IMR-90 (cell line): ENCODE data around the gene EXOC6. TPM values are rescaled to one million over a fixed set of nuclear protein-coding genes. Genes with fewer than 3 reads are reported as not detected.

Experiments
- ATAC-seq: fragments of 200-7000 bp; cut with Tn5 transposase; 2 replicates; pipeline ENCODE4 v1.9.1; 2020; ENCODE audit warnings: low read depth, mild to moderate bottlenecking, moderate library complexity
- BruUV-seq: library from RNA; stranded (reverse); fragments of 400-500 nt; replicated peaks from 2 replicates; lab custom pipeline; 2021; lab: Mats Ljungman, UMichigan
- CTCF ChIA-PET: fragments of 300-600 bp; formaldehyde crosslinking; extraction: SDS; loops from one replicate; lab custom pipeline; 2021; ENCODE audit warnings: antibody characterized with exemption; lab: Yijun Ruan, JAX
- POLR2A ChIA-PET: fragments of 300-600 bp; sonication (Branson Sonifier 250); formaldehyde crosslinking; loops from one replicate; lab custom pipeline; 2022; ENCODE audit warnings: antibody characterized with exemption; ENCODE audit not compliant: unreplicated experiment; lab: Charles Lee
- DNase-seq: peaks from one replicate; pipeline ENCODE4 v3.0.0; 2013
- H2AFZ ChIP-seq: replicated peaks from 2 replicates; pipeline ENCODE3; 2013; ENCODE audit warnings: low read length, mild to moderate bottlenecking; ENCODE audit not compliant: poor library complexity
- H2AK5ac ChIP-seq: 2 replicates; pipeline ENCODE4 v1.6.1; 2013; ENCODE audit warnings: low read depth, low read length, inconsistent platforms
- H2AK9ac ChIP-seq: replicated peaks from 2 replicates; pipeline ENCODE3; 2013; ENCODE audit warnings: mild to moderate bottlenecking, low read depth, low read length, moderate library complexity; ENCODE audit not compliant: poor library complexity
- H2BK120ac ChIP-seq: 2 replicates; pipeline ENCODE4 v1.6.1; 2013; ENCODE audit warnings: low read depth, low read length, inconsistent platforms
- H2BK15ac ChIP-seq: 3 replicates; pipeline ENCODE4 v1.6.1; 2013; ENCODE audit warnings: low read depth, low read length, inconsistent platforms
- H2BK20ac ChIP-seq: 2 replicates; pipeline ENCODE4 v1.6.1; 2013; ENCODE audit warnings: low read depth, mild to moderate bottlenecking, inconsistent platforms, low read length, moderate library complexity
- H2BK5ac ChIP-seq: 2 replicates; pipeline ENCODE4 v1.6.1; 2013; ENCODE audit warnings: mild to moderate bottlenecking, low read depth, low read length, inconsistent platforms; ENCODE audit not compliant: poor library complexity, severe bottlenecking
- H3K14ac ChIP-seq: replicated peaks from 2 replicates; pipeline ENCODE4 v1.6.1; 2013; ENCODE audit warnings: low read depth, low read length, inconsistent platforms
- H3K18ac ChIP-seq: 2 replicates; pipeline ENCODE4 v1.6.1; 2013; ENCODE audit warnings: low read depth, low read length, control low read depth
- H3K23ac ChIP-seq: 2 replicates; pipeline ENCODE4 v1.6.1; 2013; ENCODE audit warnings: low read depth, low read length, inconsistent platforms
- H3K27ac ChIP-seq: 2 replicates; pipeline ENCODE4 v1.5.1; 2013; ENCODE audit warnings: mild to moderate bottlenecking, control low read depth, low read length; ENCODE audit not compliant: insufficient read depth
- H3K27me3 ChIP-seq: 2 replicates; pipeline ENCODE4 v1.6.1; 2013; ENCODE audit warnings: low read length; ENCODE audit not compliant: control insufficient read depth, insufficient read depth
- H3K36me3 ChIP-seq: 2 replicates; pipeline ENCODE4 v1.6.1; 2013; ENCODE audit warnings: low read length, mixed read lengths; ENCODE audit not compliant: control insufficient read depth, insufficient read depth
- H3K4ac ChIP-seq: 2 replicates; pipeline ENCODE4 v1.6.1; 2013; ENCODE audit warnings: low read depth, low read length, inconsistent platforms
- H3K4me1 ChIP-seq: 2 replicates; pipeline ENCODE4 v1.6.1; 2013; ENCODE audit warnings: low read length, mixed read lengths; ENCODE audit not compliant: control insufficient read depth, insufficient read depth
- H3K4me2 ChIP-seq: 2 replicates; pipeline ENCODE4 v1.6.1; 2013; ENCODE audit warnings: low read depth, mild to moderate bottlenecking, control low read depth, low read length, moderate library complexity
- H3K4me3 ChIP-seq: 2 replicates; pipeline ENCODE4 v1.5.1; 2013; ENCODE audit warnings: low read depth, mild to moderate bottlenecking, control low read depth, low read length, moderate library complexity; ENCODE audit not compliant: insufficient read depth
- H3K56ac ChIP-seq: 2 replicates; pipeline ENCODE4 v1.6.1; 2013; ENCODE audit warnings: low read length, inconsistent platforms; ENCODE audit not compliant: insufficient read depth; ENCODE audit errors: extremely low read depth
- H3K79me1 ChIP-seq, 2 experiments: 2 replicates each; pipeline ENCODE4 v1.6.1; 2013; ENCODE audit warnings: low read length in 2 of 2, inconsistent platforms in 1 of 2, low read depth in 1 of 2
- H3K9ac ChIP-seq: 2 replicates; pipeline ENCODE4 v1.6.1; 2013; ENCODE audit warnings: low read depth, low read length, control low read depth
- H3K9me1 ChIP-seq: 2 replicates; pipeline ENCODE4 v1.6.1; 2013; ENCODE audit warnings: low read length, inconsistent platforms; ENCODE audit not compliant: insufficient read depth
- H3K9me3 ChIP-seq: 2 replicates; pipeline ENCODE4 v1.6.1; 2013; ENCODE audit warnings: low read length; ENCODE audit not compliant: control insufficient read depth, insufficient read depth
- H4K20me1 ChIP-seq: 2 replicates; pipeline ENCODE4 v1.6.1; 2013; ENCODE audit warnings: low read length, inconsistent platforms; ENCODE audit not compliant: insufficient read depth
- H4K5ac ChIP-seq: 2 replicates; pipeline ENCODE4 v1.6.1; 2013; ENCODE audit warnings: mild to moderate bottlenecking, low read depth, low read length, control low read depth
- H4K8ac ChIP-seq, 2 experiments: 2 replicates each; pipeline ENCODE4 v1.6.1; 2013; ENCODE audit warnings: low read depth in 2 of 2, low read length in 2 of 2, control low read depth in 1 of 2, inconsistent platforms in 1 of 2
- H4K91ac ChIP-seq: 2 replicates; pipeline ENCODE4 v1.6.1; 2013; ENCODE audit warnings: low read depth, low read length, inconsistent platforms; ENCODE audit not compliant: insufficient read depth
- BHLHE40 ChIP-seq: fragments of 150-350 bp; IDR thresholded peaks from 2 replicates; pipeline ENCODE4 v1.6.1; 2016; ENCODE audit warnings: mild to moderate bottlenecking, low read depth, low read length
- CEBPB ChIP-seq: IDR thresholded peaks from 2 replicates; pipeline ENCODE4 v1.6.1; 2012; ENCODE audit warnings: low read depth, low read length, improper control_type of control experiment
- CHD1 ChIP-seq: IDR thresholded peaks from 2 replicates; pipeline ENCODE4 v1.6.1; 2012; ENCODE audit warnings: low read depth, low read length, improper control_type of control experiment
- ELK1 ChIP-seq: fragments of 150-350 bp; IDR thresholded peaks from 2 replicates; pipeline ENCODE4 v1.6.1; 2016; ENCODE audit warnings: low read depth, mild to moderate bottlenecking, low read length, moderate library complexity, borderline replicate concordance
- FOS ChIP-seq: fragments of 150-350 bp; IDR thresholded peaks from 2 replicates; pipeline ENCODE4 v1.6.1; 2016; ENCODE audit warnings: low read depth, low read length
- MAFK ChIP-seq: IDR thresholded peaks from 2 replicates; pipeline ENCODE4 v1.6.1; 2012; ENCODE audit warnings: low read depth, low read length, improper control_type of control experiment
- MAZ ChIP-seq: IDR thresholded peaks from 2 replicates; pipeline ENCODE4 v1.6.1; 2012; ENCODE audit warnings: low read depth, mild to moderate bottlenecking, low read length, improper control_type of control experiment, moderate library complexity, borderline replicate concordance
- NFE2L2 ChIP-seq: fragments of 150-350 bp; IDR thresholded peaks from 2 replicates; pipeline ENCODE4 v1.6.1; 2016; ENCODE audit warnings: low read depth, mild to moderate bottlenecking, low read length
- POLR2A ChIP-seq: IDR thresholded peaks from 2 replicates; pipeline ENCODE4 v1.6.1; 2012; ENCODE audit warnings: mild to moderate bottlenecking, low read depth, low read length
- RAD21 ChIP-seq: IDR thresholded peaks from 2 replicates; pipeline ENCODE4 v1.6.1; 2012; ENCODE audit warnings: low read length, improper control_type of control experiment
- RCOR1 ChIP-seq: IDR thresholded peaks from 2 replicates; pipeline ENCODE4 v1.6.1; 2012; ENCODE audit warnings: mild to moderate bottlenecking, low read length, improper control_type of control experiment; ENCODE audit not compliant: insufficient replicate concordance
- RFX5 ChIP-seq: IDR thresholded peaks from 2 replicates; pipeline ENCODE4 v1.8.0; 2012; ENCODE audit warnings: low read depth, mild to moderate bottlenecking, low read length, moderate library complexity
- SMC3 ChIP-seq: fragments of 150-350 bp; IDR thresholded peaks from 2 replicates; pipeline ENCODE4 v1.6.1; 2016; ENCODE audit warnings: low read depth, mild to moderate bottlenecking, antibody characterized with exemption, low read length, moderate library complexity
- USF2 ChIP-seq: fragments of 150-350 bp; IDR thresholded peaks from 2 replicates; pipeline ENCODE4 v1.6.1; 2017; ENCODE audit warnings: mild to moderate bottlenecking, antibody characterized with exemption, low read length, low read depth
- WGBS, 2 experiments: methylation state at CpG; one replicate each; pipeline versions ENCODE4 v1.1.5 to v1.1.7; 2013; ENCODE audit warnings: missing lambda C conversion rate in 2 of 2; ENCODE audit not compliant: insufficient read length in 1 of 2; ENCODE audit errors: extremely low coverage in 2 of 2; 5-methylcytosine and 5-hydroxymethylcytosine counted together
- dilution Hi-C: fragments of 300-500 bp; cut with HindIII; formaldehyde crosslinking; loops from one replicate; pipeline ENCODE4 v1.14.3; 2018; ENCODE audit warnings: low sequenced_read_pairs; ENCODE audit not compliant: unreplicated experiment
- in situ Hi-C: fragments of 300-500 bp; cut with MboI; formaldehyde crosslinking; loops from 3 replicates; pipeline ENCODE4 v1.14.3; 2019; ENCODE audit warnings: low sequenced_read_pairs, inconsistent platforms, mixed read lengths
- intact Hi-C: fragments of 100-400 bp; cut with micrococcal nuclease; formaldehyde crosslinking; loops from 2 replicates; pipeline ENCODE4 v1.10.0; 2022
- polyA plus RNA-seq, 3 experiments: library from polyadenylated mRNA; depleted of rRNA; stranded (reverse); fragments of >200 nt; gene quantifications; 2 replicates each; pipeline ENCODE4 v1.2.3, GENCODE V29; 2012; ENCODE audit warnings: low replicate concordance in 1 of 3
- total RNA-seq: library from RNA; depleted of rRNA; stranded (reverse); fragments of >200 nt; gene quantifications from 2 replicates; pipeline ENCODE4 v1.2.3, GENCODE V29; 2012

The EXOC6 gene
- total and polyA plus RNA-seq, 2 of the 4 experiments (the other 2 are of a cell fraction), result 4.5 to 11.5 TPM

GRCh38 chr10:93063144-93063976, 215.0 kb downstream of the EXOC6 start:
- no peaks in the 10 kb centered on the region for H3K9me1 ChIP-seq
- dilution Hi-C loops (no loop called here), in situ Hi-C loops (no loop called here), intact Hi-C loops (no loop called here)
- H3K79me1 ChIP-seq, result no peaks in the 10 kb centered on the region
- ChIA-PET CTCF (interaction anchor here (0.7 kb wide), 1 partner anchor 9 kb away, joined by 4 read pairs; no protein-coding TSS in a partner anchor), POLR2A (no interaction called here)
- no peak overlapping the region for H3K14ac ChIP-seq
- H2BK120ac ChIP-seq, result no peak overlapping the region
- DNase-seq (no peak), ATAC-seq (no peak)
- 9% methylated on average over 24 of the region's 43 CpGs; no CpG with 5 or more reads in 1 of the 2 experiments for WGBS, 2 experiments
- H3K36me3 ChIP-seq, result no peaks in the 10 kb centered on the region; the same call in 1 of the 2 replicates
- no peak overlapping the region for H3K9ac ChIP-seq
- H2BK20ac ChIP-seq, result no peak overlapping the region
- H3K4me2 ChIP-seq, result no peak overlapping the region; the same call in 1 of the 2 replicates
- H3K23ac ChIP-seq, result 0 out of 2 replicates have a peak overlapping the region, but pooled peaks have one; percentile 31
- no peak overlapping the region; the same call in 1 of the 2 replicates for H3K4me3 ChIP-seq
- H4K8ac ChIP-seq, result no peak overlapping the region
- H2AFZ ChIP-seq, result peak overlapping the region; percentile 89
- H3K9me3 ChIP-seq, result no peaks in the 10 kb centered on the region
- H3K27ac ChIP-seq, result no peak overlapping the region
- no peak overlapping the region for H3K18ac ChIP-seq
- peaks cover 4% of the 10 kb centered on the region; the same call in 1 of the 2 replicates for H4K20me1 ChIP-seq
- no peak overlapping the region for H4K5ac ChIP-seq
- H3K4me1 ChIP-seq, result peaks cover 6% of the 10 kb centered on the region; the same call in 1 of the 2 replicates
- no peak overlapping the region for H3K56ac ChIP-seq
- no peak overlapping the region for H2BK5ac ChIP-seq
- H3K4ac ChIP-seq, result no peak overlapping the region
- BruUV-seq, result no TSS peak
- H3K27me3 ChIP-seq, result peaks cover 82% of the 10 kb centered on the region
- H4K91ac ChIP-seq, result no peak overlapping the region
- H2AK5ac ChIP-seq, result no peak overlapping the region
- H2BK15ac ChIP-seq, result no peak overlapping the region
- no peak overlapping the region for H2AK9ac ChIP-seq
- TF ChIP-seq RFX5 (no peak), MAFK (no peak), RCOR1 (no peak), MAZ (no peak), ELK1 (no peak), CHD1 (no peak), RAD21 (no peak), BHLHE40 (no peak), FOS (no peak), NFE2L2 (no peak), POLR2A (no peak), SMC3 (no peak), USF2 (no peak), CEBPB (no peak)
